Tibial nerve (tissue), 4 donors: ENCODE measurements around the gene IL17B. TPM values are rescaled to one million over a fixed set of nuclear protein-coding genes. Genes with fewer than 3 reads are reported as not detected.

Experiments used
- DNase-seq, 2 donors: peaks; one replicate each; pipeline ENCODE4 v3.0.0-alpha.2; 2019; ENCODE audit warnings: low spot score in 2 of 2
- H3K27ac ChIP-seq, 4 donors: fragments of 200-600 bp; sonication (generic) in 3 of 4; one replicate each; pipeline ENCODE4 v1.5.1; 2017 to 2019; ENCODE audit warnings: mild to moderate bottlenecking in 1 of 4
- H3K27me3 ChIP-seq, 2 donors: fragments of 200-600 bp; sonication (generic) in 1 of 2; one replicate each; pipeline versions ENCODE4 v1.5.1 to v1.6.0; 2017 to 2019
- H3K36me3 ChIP-seq, 3 donors: fragments of 200-600 bp; sonication (generic); one replicate each; pipeline ENCODE4 v1.5.1; 2018 to 2019
- H3K4me1 ChIP-seq, 4 donors: fragments of 200-600 bp; sonication (generic) in 3 of 4; one replicate each; pipeline ENCODE4 v1.5.1; 2017 to 2019
- H3K4me3 ChIP-seq, 4 donors: fragments of 200-600 bp; sonication (generic) in 3 of 4; one replicate each; pipeline ENCODE4 v1.5.1; 2017 to 2019; ENCODE audit warnings: mild to moderate bottlenecking in 1 of 4, moderate library complexity in 1 of 4
- H3K9me3 ChIP-seq, 4 donors: fragments of 200-600 bp; sonication (generic) in 3 of 4; one replicate each; pipeline ENCODE4 v1.5.1; 2017 to 2019
- CTCF ChIP-seq, 5 experiments: fragments of 200-600 bp in 3 of 5; fragments of 450-650 bp in 2 of 5; sonication (generic) in 3 of 5; IDR thresholded peaks; one replicate each; pipeline ENCODE4 v1.5.1; 2016 to 2019; ENCODE audit warnings: antibody characterized with exemption in 5 of 5, mild to moderate bottlenecking in 3 of 5, moderate library complexity in 2 of 5
- EP300 ChIP-seq, 2 donors: sonication (generic); formaldehyde crosslinking; IDR thresholded peaks; one replicate each; pipeline ENCODE4 v1.6.1; 2017; ENCODE audit warnings: antibody characterized with exemption in 2 of 2, mild to moderate bottlenecking in 1 of 2
- POLR2A ChIP-seq, 2 donors: fragments of 450-650 bp; IDR thresholded peaks; one replicate each; pipeline ENCODE4 v1.6.1; 2017; ENCODE audit warnings: antibody characterized with exemption in 2 of 2, mild to moderate bottlenecking in 2 of 2, moderate library complexity in 2 of 2
- WGBS, 2 donors: methylation state at CpG; one replicate each; pipeline ENCODE4 v1.1.5; 2018; 5-methylcytosine and 5-hydroxymethylcytosine counted together
- total RNA-seq, 4 donors: library from RNA; depleted of rRNA; stranded (reverse); fragments of >200 nt; gene quantifications; one replicate each; pipeline ENCODE4 v1.1.0, GENCODE V29; 2016

The IL17B gene
- total RNA-seq, 4 donors from 2014 or later = 22.8 to 109 (median 80.7) TPM

- H3K27ac ChIP-seq = peak overlapping the region in 3 of 4 donors; percentile 43 to 77 (median 69)
- 78 to 85% methylated on average over 5 of the region's 5 CpGs for WGBS, 2 donors
- no peaks in the 10 kb centered on the region for H3K9me3 ChIP-seq
- peaks cover 0 to 15% (median 0%) of the 10 kb centered on the region in 3 donors for H3K36me3 ChIP-seq
- peaks cover 0 to 67% (median 22%) of the 10 kb centered on the region in 4 donors for H3K4me1 ChIP-seq
- no peak for DNase-seq
- TF ChIP-seq CTCF (IDR thresholded peaks at IDR 0.05) (no peak), EP300 (IDR thresholded peaks at IDR 0.05) (no peak), POLR2A (IDR thresholded peaks at IDR 0.05) (no peak)
- H3K4me3 ChIP-seq = no peak overlapping the region
- no peaks in the 10 kb centered on the region for H3K27me3 ChIP-seq
Observed at GRCh38 chr5:149421834-149422233, 42.7 kb upstream of the IL17B start.

- H3K27ac ChIP-seq = peak overlapping the region in 3 of 4 donors; percentile 43 to 77 (median 69)
- no peak for DNase-seq
- H3K9me3 ChIP-seq = no peaks in the 10 kb centered on the region
- H3K4me1 ChIP-seq = peaks cover 0 to 69% (median 22%) of the 10 kb centered on the region in 4 donors
- no peaks in the 10 kb centered on the region for H3K27me3 ChIP-seq
- TF ChIP-seq CTCF (IDR thresholded peaks at IDR 0.05) (no peak), POLR2A (IDR thresholded peaks at IDR 0.05) (no peak), EP300 (IDR thresholded peaks at IDR 0.05) (no peak)
- H3K4me3 ChIP-seq = no peak overlapping the region
- WGBS, 2 donors = 67 to 74% methylated on average over 4 to 7 of the region's 7 CpGs
- peaks cover 0 to 10% (median 0%) of the 10 kb centered on the region in 3 donors for H3K36me3 ChIP-seq
Observed at GRCh38 chr5:149421372-149421685, 42.2 kb upstream of the IL17B start.

- 63 to 64% methylated on average over 18 of the region's 18 CpGs for WGBS, 2 donors
- peaks cover 0 to 7% (median 0%) of the 10 kb centered on the region in 3 donors for H3K36me3 ChIP-seq
- H3K27me3 ChIP-seq = no peaks in the 10 kb centered on the region
- peak overlapping the region in 3 of 4 donors; percentile 43 to 77 (median 69) for H3K27ac ChIP-seq
- H3K9me3 ChIP-seq = no peaks in the 10 kb centered on the region
- peak in 1 of 2 donors; percentile 40 for TF ChIP-seq EP300 (IDR thresholded peaks at IDR 0.05)
- TF ChIP-seq CTCF (IDR thresholded peaks at IDR 0.05) = no peak
- TF ChIP-seq POLR2A (IDR thresholded peaks at IDR 0.05) = no peak
- H3K4me1 ChIP-seq = peaks cover 0 to 69% (median 22%) of the 10 kb centered on the region in 4 donors
- no peak overlapping the region for H3K4me3 ChIP-seq
- peak in 1 of 2 donors; percentile 26 for DNase-seq
Observed at GRCh38 chr5:149420545-149421371, 41.7 kb upstream of the IL17B start.

- DNase-seq = no peak
- WGBS, 2 donors = 56 to 59% methylated on average over 13 of the region's 13 CpGs
- TF ChIP-seq EP300 (IDR thresholded peaks at IDR 0.05) (peak in 1 of 2 donors; percentile 5), CTCF (IDR thresholded peaks at IDR 0.05) (no peak)
- no peaks in the 10 kb centered on the region for H3K27me3 ChIP-seq
- H3K4me1 ChIP-seq = peaks cover 0 to 69% (median 22%) of the 10 kb centered on the region in 4 donors
- H3K9me3 ChIP-seq = no peaks in the 10 kb centered on the region
- peaks cover 0 to 5% (median 0%) of the 10 kb centered on the region in 3 donors for H3K36me3 ChIP-seq
- H3K27ac ChIP-seq = peak overlapping the region; percentile 20 to 77 (median 56)
- H3K4me3 ChIP-seq = no peak overlapping the region
Observed at GRCh38 chr5:149419859-149420544, 40.9 kb upstream of the IL17B start.

DNA sequence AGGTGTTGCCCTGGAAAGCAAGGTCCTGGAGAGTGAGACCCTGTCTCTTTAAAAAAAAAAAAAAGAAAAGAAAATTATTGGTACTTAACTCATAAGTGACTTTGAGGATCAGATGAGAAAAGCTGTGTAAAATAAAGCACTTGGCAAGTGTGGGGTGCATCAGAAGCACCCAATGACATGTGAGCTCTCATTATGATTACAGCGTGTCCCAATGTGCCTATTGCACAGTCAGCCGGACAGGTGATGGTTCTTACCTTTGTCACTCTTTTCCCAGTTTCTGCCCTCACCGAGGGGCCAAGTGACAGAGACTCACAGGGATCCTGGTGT is 40.4 kb upstream of the IL17B start:
- WGBS, 2 donors = 71 to 83% methylated on average over 3 of the region's 3 CpGs
- Histone ChIP-seq H3K36me3 (peaks cover 0 to 3% (median 0%) of the 10 kb centered on the region in 3 donors), H3K9me3 (no peaks in the 10 kb centered on the region), H3K4me3 (no peak overlapping the region), H3K4me1 (peaks cover 0 to 72% (median 22%) of the 10 kb centered on the region in 4 donors), H3K27ac (peak overlapping the region; percentile 20 to 77 (median 56)), H3K27me3 (no peaks in the 10 kb centered on the region)
- TF ChIP-seq EP300 (IDR thresholded peaks at IDR 0.05) = no peak
- no peak for TF ChIP-seq CTCF (IDR thresholded peaks at IDR 0.05)
- no peak for TF ChIP-seq POLR2A (IDR thresholded peaks at IDR 0.05)
- no peak for DNase-seq
